Inferior parietal cortex (tissue), 1 donor: ENCODE measurements around the gene RUFY1.

Experiments
- DNase-seq: peaks from one replicate; pipeline ENCODE4 v3.0.0-alpha.2; 2016; ENCODE audit errors: extremely low spot score

RUFY1 gene

GRCh38 chr5:179605026-179605833 lies 54.9 kb downstream of the RUFY1 start:
- no peak for DNase-seq

GRCh38 chr5:179606071-179606909 lies 55.9 kb downstream of the RUFY1 start:
- DNase-seq, result no peak

GRCh38 chr5:179606910-179607159 lies 56.5 kb downstream of the RUFY1 start:
- no peak for DNase-seq

GRCh38 chr5:179607160-179607931 lies 57.0 kb downstream of the RUFY1 start:
- no peak for DNase-seq

- DNase-seq, result no peak
These were observed 57.8 kb downstream of the RUFY1 start for GRCh38 chr5:179608131-179608581.

- DNase-seq, result no peak
These were observed 59.4 kb downstream of the RUFY1 start for GRCh38 chr5:179609834-179610108.

- no peak for DNase-seq
These were observed 60.0 kb downstream of the RUFY1 start for GRCh38 chr5:179610109-179610902.

- no peak for DNase-seq
These were observed 60.5 kb downstream of the RUFY1 start for GRCh38 chr5:179610903-179611265.

GRCh38 chr5:179612577-179613459 lies 62.5 kb downstream of the RUFY1 start:
- no peak for DNase-seq

GRCh38 chr5:179613460-179614071 lies 63.2 kb downstream of the RUFY1 start:
- no peak for DNase-seq

GRCh38 chr5:179614745-179615144 lies 64.4 kb downstream of the RUFY1 start:
- DNase-seq, result no peak

- DNase-seq, result no peak
These were observed 64.8 kb downstream of the RUFY1 start for GRCh38 chr5:179615203-179615602.

GRCh38 chr5:179616002-179616594 lies 65.7 kb downstream of the RUFY1 start:
- no peak for DNase-seq

- no peak for DNase-seq
These were observed 67.6 kb downstream of the RUFY1 start for GRCh38 chr5:179617930-179618329.

GRCh38 chr5:179618923-179619554 lies 68.7 kb downstream of the RUFY1 start:
- DNase-seq, result no peak

- no peak for DNase-seq
These were observed 69.4 kb downstream of the RUFY1 start for GRCh38 chr5:179619776-179620175.

- DNase-seq, result no peak
These were observed 69.9 kb downstream of the RUFY1 start for GRCh38 chr5:179620293-179620692.

GRCh38 chr5:179620703-179621350 lies 70.5 kb downstream of the RUFY1 start:
- no peak for DNase-seq
